Body of pancreas (tissue), 4 donors: Measurements from ENCODE around the gene MAP2K5.

Experiments used
- POLR2A ChIP-seq, 3 donors: fragments of 450-650 bp; IDR thresholded peaks; one replicate each; pipeline ENCODE4 v1.6.1; 2016; ENCODE audit warnings: antibody characterized with exemption in 3 of 3, mild to moderate bottlenecking in 2 of 3
- TF ChIP-seq, protein P1 (sequence below), 7 experiments: fragments of 450-650 bp in 4 of 7; fragments of 200-600 bp in 3 of 7; sonication (generic) in 3 of 7; IDR thresholded peaks; one replicate each; pipeline ENCODE4 v1.5.1; 2016 to 2019; ENCODE audit warnings: antibody characterized with exemption in 7 of 7

DNA sequence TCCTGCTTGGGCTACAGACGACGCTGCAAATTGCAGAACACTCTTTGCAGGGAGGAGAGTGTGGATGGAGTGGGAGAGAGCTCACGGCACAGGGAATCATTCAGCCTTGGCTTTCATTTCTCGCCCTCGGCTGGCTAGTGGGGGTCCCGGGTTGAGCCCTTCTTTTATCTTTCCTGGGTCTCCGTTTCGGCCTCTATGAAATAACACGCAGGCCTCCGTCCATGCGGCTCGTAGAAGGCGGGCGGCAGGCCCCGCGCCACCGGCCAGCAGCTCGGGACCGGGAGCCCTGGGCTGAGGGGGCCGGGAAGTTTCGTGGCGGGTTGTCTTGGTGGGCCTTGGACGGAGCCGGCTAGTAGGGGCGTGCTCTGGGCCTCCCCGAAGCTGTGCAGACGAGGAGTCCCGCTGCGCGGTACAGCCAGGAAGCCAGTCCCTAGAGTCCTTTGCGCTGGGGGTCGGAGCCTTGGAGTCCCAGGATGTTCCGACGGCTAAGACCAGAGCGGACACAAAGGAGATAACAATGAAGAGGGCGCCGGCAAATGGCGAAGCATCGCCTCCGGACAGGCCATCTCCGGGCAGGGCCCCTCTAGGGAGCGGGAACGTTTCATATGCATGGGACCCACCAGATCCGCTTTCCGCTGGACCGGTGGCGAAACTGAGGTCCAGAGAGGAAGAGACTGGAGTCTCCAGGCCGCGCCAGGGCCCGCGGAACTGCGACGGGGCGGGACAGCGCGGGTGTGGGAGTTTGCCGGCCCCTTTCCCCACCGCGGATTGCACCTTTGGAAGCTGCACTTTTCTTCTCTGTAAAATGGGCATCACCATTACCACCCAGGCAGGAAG lies 293.0 kb downstream of the MAP2K5 start:
- TF ChIP-seq, protein P1, sequence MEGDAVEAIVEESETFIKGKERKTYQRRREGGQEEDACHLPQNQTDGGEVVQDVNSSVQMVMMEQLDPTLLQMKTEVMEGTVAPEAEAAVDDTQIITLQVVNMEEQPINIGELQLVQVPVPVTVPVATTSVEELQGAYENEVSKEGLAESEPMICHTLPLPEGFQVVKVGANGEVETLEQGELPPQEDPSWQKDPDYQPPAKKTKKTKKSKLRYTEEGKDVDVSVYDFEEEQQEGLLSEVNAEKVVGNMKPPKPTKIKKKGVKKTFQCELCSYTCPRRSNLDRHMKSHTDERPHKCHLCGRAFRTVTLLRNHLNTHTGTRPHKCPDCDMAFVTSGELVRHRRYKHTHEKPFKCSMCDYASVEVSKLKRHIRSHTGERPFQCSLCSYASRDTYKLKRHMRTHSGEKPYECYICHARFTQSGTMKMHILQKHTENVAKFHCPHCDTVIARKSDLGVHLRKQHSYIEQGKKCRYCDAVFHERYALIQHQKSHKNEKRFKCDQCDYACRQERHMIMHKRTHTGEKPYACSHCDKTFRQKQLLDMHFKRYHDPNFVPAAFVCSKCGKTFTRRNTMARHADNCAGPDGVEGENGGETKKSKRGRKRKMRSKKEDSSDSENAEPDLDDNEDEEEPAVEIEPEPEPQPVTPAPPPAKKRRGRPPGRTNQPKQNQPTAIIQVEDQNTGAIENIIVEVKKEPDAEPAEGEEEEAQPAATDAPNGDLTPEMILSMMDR (IDR thresholded peaks at IDR 0.05) = no peak
- no peak for TF ChIP-seq POLR2A (IDR thresholded peaks at IDR 0.05)
